Testis (tissue), 3 donors: ENCODE results near the gene SLC6A18. TPM values are rescaled to one million over a fixed set of nuclear protein-coding genes. Genes with fewer than 3 reads are reported as not detected.

ENCODE experiments used
- DNase-seq: peaks from one replicate; pipeline ENCODE4 v3.0.0-alpha.2; 2019
- H3K27ac ChIP-seq, 2 donors: fragments of 200-600 bp; sonication (generic); one replicate each; pipeline ENCODE4 v1.5.1; 2019
- H3K27me3 ChIP-seq: fragments of 200-600 bp; sonication (generic); one replicate; pipeline ENCODE4 v1.5.1; 2019
- H3K36me3 ChIP-seq: fragments of 200-600 bp; sonication (generic); one replicate; pipeline ENCODE4 v1.5.1; 2017; ENCODE audit warnings: low read depth; ENCODE audit errors: missing control alignments
- H3K4me1 ChIP-seq: fragments of 200-600 bp; sonication (generic); one replicate; pipeline ENCODE4 v1.5.1; 2019
- H3K4me3 ChIP-seq, 2 donors: fragments of 200-600 bp; sonication (generic); one replicate each; pipeline ENCODE4 v1.5.1; 2017 to 2019
- H3K9me3 ChIP-seq: fragments of 200-600 bp; sonication (generic); one replicate; pipeline ENCODE4 v1.5.1; 2017
- CTCF ChIP-seq, 3 experiments: fragments of 450-650 bp in 2 of 3; fragments of 200-600 bp in 1 of 3; sonication (generic) in 1 of 3; IDR thresholded peaks; one replicate each; pipeline ENCODE4 v1.5.1; 2016 to 2019; ENCODE audit warnings: antibody characterized with exemption in 3 of 3, mild to moderate bottlenecking in 2 of 3, moderate library complexity in 1 of 3
- POLR2A ChIP-seq: fragments of 450-650 bp; IDR thresholded peaks from one replicate; pipeline ENCODE4 v1.6.1; 2017; ENCODE audit warnings: antibody characterized with exemption, mild to moderate bottlenecking, moderate library complexity
- WGBS, 2 donors: methylation state at CpG; one replicate each; pipeline ENCODE4 v1.1.5; 2018; 5-methylcytosine and 5-hydroxymethylcytosine counted together
- intact Hi-C: fragments of 100-400 bp; cut with DNase I; formaldehyde crosslinking; loops from one replicate; pipeline ENCODE4 v1.15.1; 2023; ENCODE audit warnings: low total_unique reads
- polyA plus RNA-seq: library from polyadenylated mRNA; stranded (reverse); fragments of 350-450 nt; fragmentation: Illumina TruSeq; extraction: RNeasy Lipid Tissue Mini Kit (QIAGEN cat#74804); gene quantifications from one replicate; pipeline ENCODE4 v1.2.3, GENCODE V29; 2014; ENCODE audit warnings: low read depth, low replicate concordance; ENCODE audit not compliant: insufficient read depth
- total RNA-seq, 2 donors: library from RNA; depleted of rRNA; stranded (reverse); fragments of >200 nt; gene quantifications; one replicate each; pipeline ENCODE4 v1.2.3, GENCODE V29; 2016

Gene SLC6A18
- total and polyA plus RNA-seq, 3 donors from 2014 or later: 0.24 TPM; not detected in 2

GRCh38 chr5:1214163-1214935 lies 10.8 kb upstream of the SLC6A18 start:
- no peaks in the 10 kb centered on the region for H3K9me3 ChIP-seq
- no peak for TF ChIP-seq POLR2A
- no peak for DNase-seq
- WGBS, 2 donors: 75 to 85% methylated on average over 12 to 22 of the region's 22 CpGs
- no peaks in the 10 kb centered on the region for H3K36me3 ChIP-seq
- no peaks in the 10 kb centered on the region for H3K27me3 ChIP-seq
- no peaks in the 10 kb centered on the region for H3K4me1 ChIP-seq
- intact Hi-C loops: no loop called here
- no peak overlapping the region for H3K4me3 ChIP-seq
- H3K27ac ChIP-seq: no peak overlapping the region

GRCh38 chr5:1214936-1215220 lies 10.3 kb upstream of the SLC6A18 start:
- no peaks in the 10 kb centered on the region for H3K36me3 ChIP-seq
- H3K27ac ChIP-seq: no peak overlapping the region
- intact Hi-C loops: no loop called here
- H3K27me3 ChIP-seq: no peaks in the 10 kb centered on the region
- no peaks in the 10 kb centered on the region for H3K9me3 ChIP-seq
- H3K4me1 ChIP-seq: no peaks in the 10 kb centered on the region
- WGBS, 2 donors: 74 to 81% methylated on average over 2 of the region's 2 CpGs
- H3K4me3 ChIP-seq: no peak overlapping the region
- no peak for TF ChIP-seq CTCF (IDR thresholded peaks at IDR 0.05)
- TF ChIP-seq POLR2A: no peak
- no peak for DNase-seq

- H3K27me3 ChIP-seq: no peaks in the 10 kb centered on the region
- WGBS, 2 donors: 93 to 96% methylated on average over 19 to 23 of the region's 23 CpGs
- intact Hi-C loops: no loop called here
- H3K9me3 ChIP-seq: no peaks in the 10 kb centered on the region
- H3K4me3 ChIP-seq: no peak overlapping the region
- H3K36me3 ChIP-seq: no peaks in the 10 kb centered on the region
- H3K27ac ChIP-seq: no peak overlapping the region
- TF ChIP-seq POLR2A: no peak
- no peak for TF ChIP-seq CTCF (IDR thresholded peaks at IDR 0.05)
- DNase-seq: no peak
- H3K4me1 ChIP-seq: no peaks in the 10 kb centered on the region
These were observed 9.7 kb upstream of the SLC6A18 start for GRCh38 chr5:1215320-1216096.

- intact Hi-C loops: no loop called here
- TF ChIP-seq CTCF (IDR thresholded peaks at IDR 0.05): no peak
- TF ChIP-seq POLR2A: no peak
- H3K4me1 ChIP-seq: no peaks in the 10 kb centered on the region
- no peaks in the 10 kb centered on the region for H3K36me3 ChIP-seq
- 95 to 97% methylated on average over 34 to 38 of the region's 38 CpGs for WGBS, 2 donors
- DNase-seq: no peak
- no peak overlapping the region for H3K4me3 ChIP-seq
- H3K27me3 ChIP-seq: no peaks in the 10 kb centered on the region
- no peaks in the 10 kb centered on the region for H3K9me3 ChIP-seq
- no peak overlapping the region for H3K27ac ChIP-seq
These were observed 8.8 kb upstream of the SLC6A18 start for GRCh38 chr5:1216211-1216917.

- Histone ChIP-seq H3K4me1 (no peaks in the 10 kb centered on the region), H3K36me3 (no peaks in the 10 kb centered on the region), H3K27ac (no peak overlapping the region), H3K27me3 (no peaks in the 10 kb centered on the region), H3K9me3 (no peaks in the 10 kb centered on the region), H3K4me3 (no peak overlapping the region)
- intact Hi-C loops: no loop called here
- WGBS, 2 donors: 85 to 95% methylated on average over 11 to 18 of the region's 18 CpGs
- DNase-seq: no peak
- TF ChIP-seq CTCF (IDR thresholded peaks at IDR 0.05) (no peak), POLR2A (no peak)
These were observed 8.3 kb upstream of the SLC6A18 start for GRCh38 chr5:1216918-1217295.
